PC-9 (cell line): ENCODE measurements around the gene SDK2. TPM values are rescaled to one million over a fixed set of nuclear protein-coding genes. Genes with fewer than 3 reads are reported as not detected.

Source experiments
- BruUV-seq: library from RNA; stranded (reverse); fragments of 400-500 nt; replicated peaks from 2 replicates; lab custom pipeline; 2021; lab: Mats Ljungman, UMichigan
- CTCF ChIA-PET: fragments of 300-600 bp; sonication (Branson Sonifier 250); formaldehyde crosslinking; loops from one replicate; lab custom pipeline; 2022; ENCODE audit warnings: antibody characterized with exemption; lab: Charles Lee
- POLR2A ChIA-PET: fragments of 300-600 bp; sonication (Branson Sonifier 250); formaldehyde crosslinking; loops from one replicate; lab custom pipeline; 2022; ENCODE audit warnings: antibody characterized with exemption; ENCODE audit not compliant: unreplicated experiment; lab: Charles Lee
- DNase-seq, 2 experiments: peaks; one replicate each; pipeline versions ENCODE4 v3.0.0 to v3.0.0-alpha.2; 2015 to 2022; ENCODE audit warnings: mixed read lengths in 1 of 2
- H2AFZ ChIP-seq: fragments of 200-600 bp; sonication (generic); 2 replicates; pipeline ENCODE4 v1.8.1; 2017; ENCODE audit warnings: antibody characterized with exemption
- H3F3A ChIP-seq: fragments of 200-600 bp; sonication (generic); 2 replicates; pipeline ENCODE4 v1.8.1; 2017; ENCODE audit warnings: antibody characterized with exemption, mild to moderate bottlenecking, low read depth; ENCODE audit not compliant: insufficient read depth
- H3K27ac ChIP-seq: fragments of 200-600 bp; sonication (generic); 2 replicates; pipeline ENCODE4 v1.6.1; 2016; ENCODE audit warnings: mixed run types
- H3K27me3 ChIP-seq: fragments of 200-600 bp; sonication (generic); 2 replicates; pipeline ENCODE4 v1.6.1; 2016; ENCODE audit warnings: low read depth, mixed run types; ENCODE audit not compliant: insufficient read depth
- H3K36me3 ChIP-seq: fragments of 200-600 bp; sonication (generic); 2 replicates; pipeline ENCODE4 v1.6.1; 2016; ENCODE audit warnings: low read depth, mixed run types
- H3K4me1 ChIP-seq: fragments of 200-600 bp; sonication (generic); replicated peaks from 2 replicates; pipeline ENCODE4 v1.6.1; 2016; ENCODE audit warnings: mixed run types; ENCODE audit not compliant: insufficient read depth
- H3K4me2 ChIP-seq: fragments of 200-600 bp; sonication (generic); 2 replicates; pipeline ENCODE4 v1.6.1; 2017; ENCODE audit warnings: mixed run types
- H3K4me3 ChIP-seq: fragments of 200-600 bp; sonication (generic); 2 replicates; pipeline ENCODE4 v1.6.1; 2016; ENCODE audit warnings: mixed run types
- H3K79me2 ChIP-seq: fragments of 200-600 bp; sonication (generic); 2 replicates; pipeline ENCODE4 v1.6.1; 2017; ENCODE audit warnings: low read depth, mixed run types
- H3K9me2 ChIP-seq: fragments of 200-600 bp; sonication (generic); 2 replicates; pipeline ENCODE4 v1.8.1; 2017; ENCODE audit warnings: mild to moderate bottlenecking; ENCODE audit not compliant: insufficient read depth
- H3K9me3 ChIP-seq: fragments of 200-600 bp; sonication (generic); 2 replicates; pipeline ENCODE4 v1.8.1; 2016; ENCODE audit warnings: low read depth; ENCODE audit not compliant: insufficient read depth
- H4K20me1 ChIP-seq: fragments of 200-600 bp; sonication (generic); 2 replicates; pipeline ENCODE4 v1.8.1; 2017; ENCODE audit not compliant: insufficient read depth
- EZH2 ChIP-seq: fragments of 200-600 bp; sonication (generic); IDR thresholded peaks from 2 replicates; pipeline ENCODE4 v1.8.0; 2017; ENCODE audit warnings: antibody characterized with exemption, low read depth
- intact Hi-C: fragments of 100-400 bp; cut with micrococcal nuclease; formaldehyde crosslinking; loops from one replicate; pipeline ENCODE4 v1.10.0; 2022; ENCODE audit not compliant: unreplicated experiment
- total RNA-seq: library from RNA; stranded (reverse); gene quantifications from 2 replicates; pipeline ENCODE4 v1.2.3, GENCODE V29; 2021
- TF ChIP-seq, protein P1 (sequence below): fragments of 200-600 bp; sonication (generic); conservative IDR thresholded peaks from 2 replicates; pipeline ENCODE4 v1.6.1; 2017; ENCODE audit warnings: mixed run types, antibody characterized with exemption, mild to moderate bottlenecking, moderate library complexity

SDK2 gene
- total RNA-seq, 1 experiment from 2014 or later, result 0.04 TPM

DNA sequence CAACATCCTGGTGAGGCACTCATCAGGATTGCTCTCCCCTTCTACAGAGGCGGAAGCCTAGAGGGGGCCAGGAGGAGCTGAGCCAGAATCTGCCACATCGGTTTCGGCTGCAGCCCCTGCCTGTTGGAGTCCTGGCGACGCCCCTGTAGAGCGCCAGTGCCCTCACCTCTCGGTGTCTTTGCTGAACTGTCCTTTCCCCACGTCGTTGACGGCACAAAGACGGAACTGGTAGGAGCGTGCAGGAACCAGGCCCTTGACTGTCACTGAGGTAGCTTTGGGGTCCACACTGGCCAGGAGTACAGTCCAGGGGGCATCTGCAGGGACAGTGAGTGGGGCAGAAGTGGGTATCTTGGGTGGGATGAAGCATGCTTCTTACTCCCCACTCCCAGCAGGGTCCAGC is 222.1 kb downstream of the SDK2 start:
- TF ChIP-seq, protein P1, sequence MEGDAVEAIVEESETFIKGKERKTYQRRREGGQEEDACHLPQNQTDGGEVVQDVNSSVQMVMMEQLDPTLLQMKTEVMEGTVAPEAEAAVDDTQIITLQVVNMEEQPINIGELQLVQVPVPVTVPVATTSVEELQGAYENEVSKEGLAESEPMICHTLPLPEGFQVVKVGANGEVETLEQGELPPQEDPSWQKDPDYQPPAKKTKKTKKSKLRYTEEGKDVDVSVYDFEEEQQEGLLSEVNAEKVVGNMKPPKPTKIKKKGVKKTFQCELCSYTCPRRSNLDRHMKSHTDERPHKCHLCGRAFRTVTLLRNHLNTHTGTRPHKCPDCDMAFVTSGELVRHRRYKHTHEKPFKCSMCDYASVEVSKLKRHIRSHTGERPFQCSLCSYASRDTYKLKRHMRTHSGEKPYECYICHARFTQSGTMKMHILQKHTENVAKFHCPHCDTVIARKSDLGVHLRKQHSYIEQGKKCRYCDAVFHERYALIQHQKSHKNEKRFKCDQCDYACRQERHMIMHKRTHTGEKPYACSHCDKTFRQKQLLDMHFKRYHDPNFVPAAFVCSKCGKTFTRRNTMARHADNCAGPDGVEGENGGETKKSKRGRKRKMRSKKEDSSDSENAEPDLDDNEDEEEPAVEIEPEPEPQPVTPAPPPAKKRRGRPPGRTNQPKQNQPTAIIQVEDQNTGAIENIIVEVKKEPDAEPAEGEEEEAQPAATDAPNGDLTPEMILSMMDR, result no peak
- TF ChIP-seq EZH2, result no peak
- intact Hi-C loops, result no loop called here
- Histone ChIP-seq H3K79me2 (no peaks in the 10 kb centered on the region), H3K4me2 (no peak overlapping the region), H3K36me3 (no peaks in the 10 kb centered on the region), H3K4me1 (no peaks in the 10 kb centered on the region), H3K27ac (no peak overlapping the region), H3K9me3 (no peaks in the 10 kb centered on the region), H4K20me1 (no peaks in the 10 kb centered on the region), H3K9me2 (no peaks in the 10 kb centered on the region), H2AFZ (no peak overlapping the region), H3K4me3 (no peak overlapping the region), H3K27me3 (peaks cover 23% of the 10 kb centered on the region), H3F3A (peaks cover 4% of the 10 kb centered on the region; the same call in 1 of the 2 replicates)
- no TSS peak for BruUV-seq
- no peak for DNase-seq
- POLR2A ChIA-PET, result no interaction called here
- CTCF ChIA-PET, result no interaction called here

DNA sequence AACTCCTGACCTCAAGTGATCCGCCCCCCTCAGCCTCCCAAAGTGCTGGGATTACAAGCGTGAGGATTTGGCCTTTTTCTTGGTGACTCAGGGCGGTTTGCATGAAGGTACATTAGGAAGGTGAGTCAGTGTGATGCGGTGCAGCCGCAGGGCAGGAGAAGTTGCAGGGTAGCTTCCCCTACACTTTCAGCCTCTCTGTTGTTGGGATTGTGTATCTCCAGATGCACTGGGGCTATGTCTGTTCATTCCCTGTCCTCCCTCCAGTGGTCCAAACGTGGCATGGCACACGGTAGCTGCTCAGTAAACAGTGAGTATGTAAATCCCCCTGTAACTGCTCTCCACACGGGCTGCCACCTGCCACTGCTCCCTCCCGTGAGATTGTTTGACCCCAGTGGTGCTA is 223.3 kb downstream of the SDK2 start:
- Histone ChIP-seq H4K20me1 (no peaks in the 10 kb centered on the region), H3F3A (peaks cover 4% of the 10 kb centered on the region; the same call in 1 of the 2 replicates), H3K79me2 (no peaks in the 10 kb centered on the region), H3K27ac (no peak overlapping the region), H3K27me3 (peaks cover 14% of the 10 kb centered on the region), H3K9me3 (no peaks in the 10 kb centered on the region), H3K36me3 (no peaks in the 10 kb centered on the region), H3K4me2 (no peak overlapping the region), H3K9me2 (no peaks in the 10 kb centered on the region), H3K4me1 (no peaks in the 10 kb centered on the region), H2AFZ (no peak overlapping the region), H3K4me3 (no peak overlapping the region)
- intact Hi-C loops, result no loop called here
- TF ChIP-seq EZH2, result no peak
- TF ChIP-seq, protein P1, result peak; percentile 56
- BruUV-seq, result no TSS peak
- ChIA-PET CTCF (interaction anchor here (0.6 to 0.7 kb wide), 2 partner anchors 61 to 1095 kb away, joined by 4 to 9 read pairs; no protein-coding TSS in a partner anchor), POLR2A (no interaction called here)
- peak; percentile 16 to 75 for DNase-seq

DNA sequence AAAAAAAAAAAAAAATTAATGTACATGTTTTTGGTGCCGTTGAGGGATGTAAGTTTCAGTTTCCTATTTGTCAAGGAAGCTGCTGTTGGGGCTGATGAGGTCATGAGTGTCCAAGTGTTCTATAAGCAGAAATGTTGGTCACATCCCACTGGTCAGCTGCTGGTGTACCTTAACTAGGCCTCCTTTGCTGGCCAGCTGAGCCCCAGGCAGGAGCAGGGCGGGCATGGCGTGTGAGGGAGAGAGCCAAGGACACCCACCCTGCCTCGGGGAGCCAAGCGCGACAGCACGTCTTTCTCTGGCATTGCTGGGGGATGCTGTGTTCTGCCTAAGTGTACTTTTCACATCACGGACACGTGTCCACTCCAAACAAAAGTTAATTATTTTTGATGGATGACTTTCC is 224.4 kb downstream of the SDK2 start:
- no peaks in the 10 kb centered on the region for H3K4me1 ChIP-seq
- no peak overlapping the region for H2AFZ ChIP-seq
- no peaks in the 10 kb centered on the region for H3K9me3 ChIP-seq
- H4K20me1 ChIP-seq, result no peaks in the 10 kb centered on the region
- H3K4me3 ChIP-seq, result no peak overlapping the region
- BruUV-seq, result no TSS peak
- intact Hi-C loops, result no loop called here
- ChIA-PET CTCF (no interaction called here), POLR2A (no interaction called here)
- no peak overlapping the region for H3K4me2 ChIP-seq
- H3K27me3 ChIP-seq, result peaks cover 5% of the 10 kb centered on the region
- peaks cover 4% of the 10 kb centered on the region; the same call in 1 of the 2 replicates for H3F3A ChIP-seq
- no peaks in the 10 kb centered on the region for H3K9me2 ChIP-seq
- no peak for DNase-seq
- no peaks in the 10 kb centered on the region for H3K36me3 ChIP-seq
- no peaks in the 10 kb centered on the region for H3K79me2 ChIP-seq
- H3K27ac ChIP-seq, result no peak overlapping the region
- TF ChIP-seq, protein P1, result no peak
- no peak for TF ChIP-seq EZH2
